DMS53 treated with DMSO at 0.1 percent for 48 hours (cell line): ENCODE measurements around the gene PRDM16.
"Not testable (repeated sequence)": the region's sequence is repeated elsewhere in the genome, so short reads cannot be mapped to it uniquely, and the experiment has no call there.

Experiments
- DNase-seq: peaks from one replicate; lab custom pipeline; 2025; ENCODE audit not compliant: unreplicated experiment; lab: John Stamatoyannopoulos, UW

PRDM16 gene

DNA sequence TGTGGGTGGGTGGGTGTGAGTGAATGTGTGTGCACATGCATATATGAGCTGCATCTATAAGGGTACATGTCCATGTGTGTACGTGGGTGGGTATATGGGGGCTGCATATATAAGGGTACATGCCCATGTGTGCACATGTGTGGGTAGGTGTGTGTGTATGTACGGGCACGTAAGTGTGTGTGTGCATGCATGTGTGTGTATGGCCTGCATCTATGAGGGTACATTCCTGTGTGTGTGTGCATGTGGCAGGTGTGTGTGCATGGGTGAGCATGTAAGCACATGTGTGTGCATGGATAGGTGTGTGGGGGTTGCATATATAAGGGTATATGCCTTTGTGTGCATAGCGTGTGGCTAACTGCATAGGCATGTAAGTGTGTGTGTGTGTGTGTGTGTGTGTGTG is 204.4 kb downstream of the PRDM16 start:
- DNase-seq, result no peak

DNA sequence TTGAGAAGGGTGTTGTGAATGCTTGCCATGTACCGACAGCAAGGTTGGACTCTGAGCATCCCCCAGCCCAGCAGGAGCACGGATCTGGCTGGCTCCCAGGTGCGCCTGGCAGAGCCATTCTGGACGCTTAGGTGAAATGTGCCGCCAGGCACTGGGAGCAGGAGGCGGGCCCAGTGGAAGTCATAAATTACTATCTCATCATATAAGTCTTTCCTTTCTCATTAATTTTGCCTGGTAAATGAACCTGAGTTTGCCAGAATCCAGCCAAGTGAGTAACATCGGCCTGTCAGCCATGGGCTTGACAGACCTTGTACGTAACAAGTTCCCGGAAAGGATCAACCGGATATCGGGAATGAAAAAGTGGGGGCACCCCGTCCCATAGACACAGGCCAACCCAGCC is 206.0 kb downstream of the PRDM16 start:
- DNase-seq, result no peak

DNA sequence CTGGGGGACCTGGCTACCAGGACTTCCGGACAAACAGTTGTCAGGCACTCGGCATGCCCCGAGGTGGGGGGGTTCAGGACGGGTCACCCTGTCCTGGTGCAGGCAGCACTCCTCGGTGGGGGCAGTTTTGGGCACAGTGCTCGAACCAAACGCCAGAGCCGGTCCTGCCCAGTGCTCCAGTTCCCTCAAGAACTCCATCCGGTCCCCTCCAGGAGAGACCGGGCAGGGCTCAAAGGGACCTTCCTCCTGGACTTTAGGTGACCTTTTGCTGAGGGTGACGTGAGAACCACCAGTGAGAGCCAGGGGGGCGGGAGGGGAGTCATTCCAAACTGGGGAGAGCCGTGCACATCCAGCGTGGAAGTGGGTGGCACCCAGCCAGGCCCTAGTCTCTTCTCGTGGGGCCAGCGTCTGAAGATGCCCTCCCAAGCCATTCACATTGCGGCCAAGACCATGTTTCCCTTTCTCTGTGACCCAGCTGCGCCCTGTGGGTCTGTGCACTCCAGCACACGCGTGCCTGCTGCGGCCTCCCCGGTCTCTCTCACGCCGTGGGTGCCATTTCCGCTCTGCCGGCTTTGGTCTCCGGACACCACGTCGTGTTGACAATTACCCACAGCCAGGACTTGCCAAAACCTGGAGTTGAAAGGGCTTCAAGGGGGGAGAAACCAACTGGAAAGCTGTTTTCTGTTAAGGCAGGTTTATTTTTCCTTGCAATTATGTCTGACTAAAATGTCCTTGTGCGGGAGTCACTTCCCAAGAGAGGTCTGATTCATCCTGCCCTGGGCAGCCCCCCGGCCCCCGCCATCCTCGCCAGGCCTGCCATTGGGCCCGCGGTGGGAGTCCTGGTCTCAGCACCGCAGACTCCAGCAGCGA is 206.7 kb downstream of the PRDM16 start:
- no peak for DNase-seq

DNA sequence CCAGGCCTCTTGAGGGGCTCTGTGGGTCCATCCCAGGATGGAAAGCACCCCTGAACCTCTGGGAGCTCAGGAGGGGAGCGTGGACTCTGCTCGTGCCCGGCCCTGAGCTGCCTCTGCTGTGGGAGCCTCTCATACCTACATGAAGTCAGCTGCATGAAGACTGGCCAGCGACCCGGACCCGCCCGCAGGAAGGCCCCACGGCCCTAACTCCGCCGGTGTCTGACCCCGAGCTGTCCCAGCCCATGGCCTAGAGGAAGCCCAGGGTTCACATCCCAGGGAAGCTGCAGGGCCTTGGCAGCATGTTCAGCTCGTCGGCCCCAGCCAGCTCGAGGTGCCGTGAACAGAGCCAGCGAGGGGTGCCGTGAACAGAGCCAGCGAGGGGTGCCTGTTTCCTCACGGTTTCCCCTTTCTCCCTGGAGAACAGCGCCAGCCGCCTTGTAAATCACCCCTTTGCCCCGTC is 207.4 kb downstream of the PRDM16 start:
- no peak for DNase-seq

DNA sequence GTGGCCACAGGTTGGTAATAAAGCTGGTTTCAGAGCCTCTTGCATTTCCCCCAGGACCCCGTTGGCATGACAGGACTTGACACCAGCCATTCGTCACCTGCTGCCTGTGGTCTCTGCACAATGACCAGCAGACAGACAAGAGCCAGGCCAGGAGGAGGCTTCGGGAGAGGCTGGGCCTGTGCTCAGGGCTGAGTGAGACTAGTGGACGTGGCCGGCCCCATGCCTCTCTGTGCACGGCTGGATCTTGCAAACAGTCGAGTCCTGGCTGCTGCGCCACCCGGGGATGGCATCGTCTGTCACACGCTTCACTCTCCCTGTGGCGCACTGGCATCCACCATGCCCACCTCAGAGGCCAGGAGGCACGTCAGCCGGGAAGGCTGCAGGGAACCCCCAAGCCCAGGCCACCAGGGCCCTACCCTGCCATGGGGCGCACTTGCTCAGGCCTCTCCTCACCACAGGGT is 208.0 kb downstream of the PRDM16 start:
- no peak for DNase-seq

DNA sequence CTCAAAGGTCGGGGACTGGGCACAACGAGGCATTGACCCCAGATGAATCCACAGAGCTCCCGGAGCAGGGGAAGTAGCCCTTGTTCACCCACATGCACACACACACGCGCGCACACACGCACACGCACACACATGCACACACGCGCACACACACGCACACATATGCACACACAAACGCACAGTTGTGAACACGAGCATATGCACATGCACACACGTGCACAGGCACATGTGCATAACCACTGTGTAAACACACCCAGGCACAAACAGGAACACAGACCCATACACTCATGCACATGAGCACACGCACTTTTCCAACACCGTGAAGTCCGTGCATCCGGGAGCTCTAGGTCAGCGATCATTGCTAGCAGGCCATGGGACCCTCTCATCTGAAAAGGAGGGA is 208.6 kb downstream of the PRDM16 start:
- no peak for DNase-seq

DNA sequence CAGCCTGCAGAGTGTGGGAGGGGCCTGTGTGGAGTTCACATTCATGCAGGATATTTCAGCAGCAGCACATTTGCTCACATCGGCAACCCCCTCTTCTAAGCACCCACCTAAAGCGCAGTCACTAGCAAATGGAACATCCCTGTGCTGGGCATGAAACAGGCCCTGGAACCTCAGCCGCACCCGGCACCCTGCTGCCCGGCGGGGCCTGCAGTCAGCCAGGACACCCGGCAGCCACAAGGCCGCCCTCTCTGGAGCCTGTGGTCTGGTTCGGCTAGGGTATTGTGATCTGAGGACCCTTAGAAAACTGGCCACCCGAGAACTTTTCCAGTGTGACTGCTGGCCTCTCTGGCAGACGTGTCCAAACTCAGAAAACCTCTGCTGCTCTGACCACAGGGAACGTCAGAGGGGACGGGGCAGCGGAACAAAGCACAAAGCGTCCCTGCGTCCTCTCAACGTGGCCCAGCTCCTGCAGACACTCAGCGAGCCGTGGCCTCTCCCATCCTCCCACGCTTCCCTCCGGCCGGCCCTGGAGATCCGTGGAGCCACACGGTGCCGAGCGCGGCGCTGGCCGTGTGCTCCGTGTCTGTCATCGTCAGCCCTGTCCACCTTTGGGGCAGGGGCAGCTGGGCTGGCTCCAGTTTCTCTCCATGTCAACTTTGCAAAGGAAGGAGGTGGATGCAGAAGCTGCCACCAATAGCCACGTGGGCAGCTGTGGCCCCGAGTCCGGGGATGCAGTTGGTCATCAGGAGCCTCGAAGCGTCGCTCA is 209.6 kb downstream of the PRDM16 start:
- no peak for DNase-seq

DNA sequence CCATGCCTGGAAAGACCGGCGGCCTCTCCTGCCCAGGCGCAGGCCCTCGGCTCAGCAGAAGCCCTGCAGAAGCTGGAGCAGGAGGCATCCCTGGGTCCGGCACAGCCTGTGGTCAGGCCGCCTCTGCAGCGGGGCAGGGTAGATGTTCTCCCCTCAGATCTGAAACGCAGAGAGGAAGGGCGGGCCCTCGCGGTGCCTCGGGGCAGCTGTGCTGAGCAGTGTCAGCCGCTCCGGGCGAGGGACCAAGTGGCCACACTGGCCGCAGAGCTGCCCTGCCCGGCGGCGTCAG is 210.1 kb downstream of the PRDM16 start:
- DNase-seq, result no peak

DNA sequence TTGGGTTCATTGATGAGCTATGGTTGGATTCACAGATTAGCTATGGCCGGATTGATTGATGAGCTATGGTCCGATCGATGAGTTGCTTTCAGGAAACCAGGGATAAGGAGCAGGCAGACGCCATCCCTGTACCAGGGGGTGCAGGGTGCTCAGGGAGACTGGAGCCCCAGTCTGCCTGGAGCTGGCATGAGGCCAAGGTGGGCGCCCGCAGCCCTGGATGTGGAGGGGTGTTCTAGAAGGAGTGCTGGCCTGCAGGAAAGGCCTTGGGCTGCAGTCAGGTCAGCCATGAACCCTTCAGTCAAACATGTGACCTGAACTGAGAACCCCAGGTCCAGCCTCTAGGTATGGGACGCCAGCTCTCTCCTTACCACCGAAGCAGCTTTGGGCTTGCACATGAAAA is 212.7 kb downstream of the PRDM16 start:
- DNase-seq, result no peak

DNA sequence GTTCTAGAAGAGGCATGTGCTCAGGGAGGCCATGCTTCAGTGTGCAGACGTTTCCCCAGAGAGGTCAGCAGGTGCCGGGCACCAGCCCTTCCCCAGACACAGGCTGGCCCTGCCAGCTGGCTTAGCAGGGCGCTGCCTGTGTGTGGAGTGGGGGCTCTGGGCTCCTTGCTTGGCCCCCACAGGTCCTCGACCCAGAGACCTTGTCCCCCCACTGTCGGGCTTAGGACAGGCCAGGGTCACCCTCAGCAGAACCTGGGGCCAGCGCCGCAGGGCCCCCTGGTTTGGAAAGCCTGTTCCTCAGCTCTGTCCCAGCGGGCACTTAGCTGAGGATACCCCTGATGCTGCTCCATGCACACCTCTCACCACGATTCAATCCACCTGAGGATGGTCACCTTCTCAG is 213.2 kb downstream of the PRDM16 start:
- DNase-seq, result no peak

DNA sequence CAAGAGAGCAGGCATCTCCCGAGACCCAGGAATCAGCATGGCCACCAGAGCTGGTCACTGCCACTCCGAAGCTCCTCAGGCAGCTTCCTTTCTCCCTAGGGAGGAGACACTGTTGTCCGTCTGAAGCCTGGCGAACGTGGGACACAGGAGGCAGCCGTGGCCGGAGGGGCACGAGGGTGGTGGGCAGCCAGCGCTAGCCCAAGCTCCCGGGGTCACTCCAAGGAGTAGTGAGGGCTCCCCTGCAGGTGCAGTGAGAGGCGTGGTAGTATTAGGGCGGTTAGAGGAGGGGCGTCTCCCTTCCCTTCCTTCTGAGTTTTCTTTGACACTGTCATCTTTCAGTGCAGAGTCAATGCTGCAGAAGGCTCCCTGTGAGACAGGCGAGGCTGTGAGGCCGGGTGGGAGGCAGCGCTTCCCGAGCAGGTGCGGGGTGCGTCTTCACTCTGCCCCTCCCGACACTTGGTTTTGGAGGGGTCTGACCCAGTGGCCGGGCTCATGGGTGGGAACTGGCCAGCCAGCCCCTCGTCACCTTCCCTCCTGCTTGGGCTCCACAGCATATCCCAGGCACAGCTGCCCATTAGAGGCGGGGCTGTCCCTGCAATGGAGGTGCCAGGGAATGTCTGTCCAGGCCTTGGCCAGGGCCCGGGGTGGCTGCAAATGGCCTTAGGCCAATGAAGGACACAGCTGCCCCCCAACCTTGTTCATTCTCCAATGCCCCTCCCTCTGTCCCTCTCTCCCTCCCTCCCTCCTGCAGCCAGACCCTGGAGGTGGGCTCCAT is 213.8 kb downstream of the PRDM16 start:
- DNase-seq, result no peak

DNA sequence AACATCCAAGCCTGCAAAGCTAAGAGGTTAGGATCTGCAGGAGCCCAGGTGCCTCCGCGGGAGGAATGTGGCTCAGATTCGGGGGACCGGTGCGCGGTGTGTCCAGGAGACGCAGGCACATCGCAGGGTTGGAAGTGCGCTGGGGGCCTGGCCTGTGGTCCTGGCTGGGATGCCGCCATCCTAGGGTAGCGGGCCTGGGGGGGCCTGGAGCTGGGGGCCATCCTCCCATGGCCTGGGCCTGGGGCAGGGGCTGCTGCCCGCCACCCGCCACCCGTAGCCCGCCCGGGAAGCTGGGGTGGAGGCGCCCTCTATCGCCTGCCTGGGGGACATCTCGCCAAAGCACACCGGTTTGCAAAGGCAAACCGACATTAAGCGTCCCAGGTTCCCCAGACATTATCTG is 214.8 kb downstream of the PRDM16 start:
- no peak for DNase-seq

DNA sequence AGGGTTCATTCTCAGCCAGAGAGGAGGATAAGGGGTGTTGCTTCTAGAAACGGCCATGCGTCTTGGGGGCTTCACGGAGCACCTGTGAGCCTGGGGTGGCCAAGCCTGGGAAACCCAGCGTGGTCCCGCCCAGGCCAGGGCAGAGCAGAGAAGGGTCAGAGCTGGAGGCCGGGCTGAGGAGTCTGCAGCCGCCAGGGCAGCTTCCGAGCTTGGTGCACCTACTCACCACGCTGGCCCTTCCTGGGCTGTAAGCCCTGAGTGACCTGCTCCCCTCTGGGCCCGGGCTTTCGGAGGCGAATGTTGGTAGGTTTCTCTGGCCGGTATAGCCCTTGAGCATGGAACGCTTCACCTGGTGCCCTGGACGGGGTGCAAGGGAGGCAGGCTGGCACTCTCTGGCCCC is 215.7 kb downstream of the PRDM16 start:
- DNase-seq, result no peak

DNA sequence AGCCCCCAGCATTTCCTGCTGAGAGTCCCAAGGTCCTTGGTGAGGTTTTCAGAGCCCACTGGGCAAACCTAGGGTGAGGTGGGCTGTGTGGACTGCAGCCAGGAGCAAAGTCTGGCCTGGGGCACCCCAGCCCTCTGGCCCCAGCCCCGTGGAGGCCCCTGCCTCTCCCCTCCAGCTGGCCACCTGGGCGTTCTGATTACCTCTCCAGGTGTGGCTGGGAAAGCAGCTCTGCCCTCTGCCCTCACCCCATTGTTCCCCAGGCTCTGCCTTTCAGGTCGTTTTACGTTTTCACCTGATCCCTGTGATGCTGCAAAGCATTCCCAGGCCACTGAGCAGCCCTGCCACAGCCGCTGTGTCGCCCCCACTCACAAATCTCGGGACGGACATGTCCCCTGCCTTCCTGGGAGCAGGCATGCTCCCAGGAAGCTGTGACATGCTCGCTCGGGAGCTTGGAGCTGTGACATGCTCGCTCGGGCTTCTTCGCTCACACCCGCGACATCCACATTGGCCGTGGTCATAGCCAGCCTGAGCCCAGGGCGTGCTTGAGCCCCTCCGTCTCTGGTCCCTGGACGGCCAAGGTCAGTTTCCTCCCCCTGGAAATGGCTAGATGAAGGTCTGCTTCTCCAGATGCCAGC is 216.2 kb downstream of the PRDM16 start:
- DNase-seq, result no peak

DNA sequence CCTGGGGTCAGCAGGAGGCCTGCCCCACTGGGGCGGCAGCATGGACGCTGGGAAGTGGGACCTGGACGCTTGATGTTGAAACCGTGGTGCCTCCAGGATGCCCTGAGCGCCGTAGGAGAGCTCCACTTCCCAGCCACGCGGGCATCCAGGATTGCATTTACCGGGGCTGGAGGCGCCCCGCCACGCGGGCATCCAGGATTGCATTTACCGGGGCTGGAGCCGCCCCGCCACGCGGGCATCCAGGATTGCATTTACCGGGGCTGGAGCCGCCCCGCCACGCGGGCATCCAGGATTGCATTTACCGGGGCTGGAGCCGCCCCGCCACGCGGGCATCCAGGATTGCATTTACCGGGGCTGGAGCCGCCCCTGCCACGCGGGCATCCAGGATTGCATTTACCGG is 218.1 kb downstream of the PRDM16 start:
- not testable (repeated sequence) for DNase-seq

DNA sequence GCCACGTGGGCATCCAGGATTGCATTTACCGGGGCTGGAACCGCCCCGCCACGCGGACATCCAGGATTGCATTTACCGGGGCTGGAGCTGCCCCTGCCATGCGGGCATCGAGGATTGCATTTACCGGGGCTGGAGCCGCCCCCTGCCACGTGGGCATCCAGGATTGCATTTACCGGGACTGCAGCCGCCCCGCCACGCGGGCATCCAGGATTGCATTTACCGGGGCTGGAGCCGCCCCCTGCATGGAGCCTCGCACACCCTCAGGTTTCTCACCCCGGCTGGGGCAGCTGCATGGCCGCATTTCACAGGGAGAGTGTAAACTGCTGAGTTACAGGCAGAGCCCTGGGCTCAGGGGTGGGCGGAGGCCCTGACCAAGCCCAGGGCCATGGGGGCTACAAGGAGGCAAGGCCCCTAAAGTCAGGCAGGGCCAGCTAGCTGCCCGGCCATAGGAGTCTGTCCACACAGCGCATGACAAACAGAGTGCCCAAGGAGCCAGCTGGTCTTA is 218.7 kb downstream of the PRDM16 start:
- DNase-seq, result no peak

DNA sequence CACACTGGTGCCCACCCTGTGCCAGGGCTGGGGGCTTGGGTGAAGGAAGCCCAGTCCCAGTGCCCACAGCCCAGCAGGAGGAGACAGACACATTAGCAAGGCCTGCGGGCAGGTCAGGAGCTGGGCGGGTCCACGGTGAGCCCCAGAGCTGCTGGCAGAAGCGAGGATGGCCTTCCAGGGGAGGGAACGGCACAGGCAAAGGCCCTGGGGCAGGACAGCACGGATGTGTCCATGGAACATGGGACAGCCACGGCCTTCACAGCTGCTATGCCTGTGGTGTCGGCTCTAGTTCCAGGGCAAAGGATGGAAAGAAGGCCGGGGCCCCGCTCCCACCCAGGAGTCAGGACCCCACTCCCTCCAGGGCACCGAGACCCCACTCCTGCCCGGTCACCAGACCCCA is 220.5 kb downstream of the PRDM16 start:
- DNase-seq, result no peak

DNA sequence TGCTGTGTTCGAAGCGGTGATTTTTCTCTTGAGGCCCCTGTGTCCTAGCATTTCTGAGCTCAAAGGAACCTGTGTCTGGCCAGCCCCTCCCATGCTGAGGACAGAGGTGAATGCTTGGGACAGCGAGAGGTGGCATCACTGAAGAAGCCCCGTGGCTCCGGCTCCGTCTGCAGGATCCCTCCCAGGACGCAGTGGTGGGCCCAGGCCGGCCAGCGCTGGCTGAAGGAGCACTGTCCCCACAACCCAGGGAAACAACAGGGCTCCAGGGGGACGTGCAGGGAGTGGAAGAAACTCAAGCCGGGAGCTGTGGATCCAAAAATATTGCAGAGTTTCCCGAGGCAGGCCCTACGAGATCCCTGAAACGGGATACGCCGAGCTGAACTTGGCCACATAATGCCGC is 221.4 kb downstream of the PRDM16 start:
- DNase-seq, result no peak

DNA sequence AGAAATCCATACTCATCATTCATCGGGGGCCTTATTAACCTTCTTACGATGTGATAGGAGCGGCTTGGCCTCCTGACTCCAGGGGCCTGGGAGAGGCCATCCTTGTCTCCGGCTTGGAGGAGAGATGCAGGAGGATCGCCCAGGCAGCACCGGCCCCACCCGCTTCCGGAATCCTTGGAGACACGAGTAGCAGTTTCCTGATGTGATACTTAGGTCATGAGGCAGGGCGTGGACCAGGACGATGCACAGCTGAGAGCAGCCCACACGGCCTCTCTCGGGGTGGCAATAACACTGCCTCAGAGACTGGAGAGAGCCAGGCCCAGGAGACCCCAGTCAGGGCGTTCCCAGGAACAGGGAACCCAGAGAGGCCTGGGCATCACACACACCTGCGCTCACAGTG is 221.9 kb downstream of the PRDM16 start:
- no peak for DNase-seq

DNA sequence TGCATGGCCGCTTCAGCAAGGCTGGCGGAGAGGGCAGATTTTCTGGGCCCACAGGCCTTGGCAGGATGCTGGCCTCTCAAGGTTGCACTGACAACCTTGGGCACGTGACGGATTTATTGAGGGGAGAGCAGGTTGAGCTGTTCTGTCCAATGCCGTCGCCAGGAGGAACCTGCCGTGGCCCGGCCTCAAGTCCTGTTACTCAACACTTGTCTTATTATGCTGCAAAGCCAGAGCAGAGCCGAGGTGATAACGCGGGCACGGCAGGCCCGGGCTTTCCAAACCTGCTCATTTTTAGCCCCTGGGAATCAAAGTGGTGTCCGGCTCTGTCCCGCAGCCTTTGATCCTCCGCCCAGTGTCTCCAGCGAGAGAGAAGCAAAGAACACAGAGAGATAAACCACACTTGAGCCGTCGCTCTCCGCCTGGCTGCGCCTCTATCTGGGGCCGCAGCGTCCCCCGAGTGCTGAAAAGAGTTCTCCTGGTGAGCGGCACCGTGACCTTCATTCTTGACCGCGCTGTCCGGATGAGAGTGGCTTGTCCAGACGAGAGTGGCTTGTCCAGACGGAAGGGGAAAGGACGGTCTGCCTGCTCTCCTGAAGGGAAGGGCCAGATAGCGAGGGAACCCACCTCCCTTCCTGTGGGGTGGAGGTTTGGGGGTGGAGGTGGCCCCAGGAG is 223.2 kb downstream of the PRDM16 start:
- no peak for DNase-seq
